GM21825 (cell line): Measurements from ENCODE around the gene TTLL3.

Experiments
- ATAC-seq: cut with Tn5 transposase; IDR thresholded peaks from one replicate; pipeline ENCODE4 v1.9.1; 2021; ENCODE audit warnings: mild to moderate bottlenecking, moderate library complexity; ENCODE audit not compliant: unreplicated experiment

TTLL3 gene

DNA sequence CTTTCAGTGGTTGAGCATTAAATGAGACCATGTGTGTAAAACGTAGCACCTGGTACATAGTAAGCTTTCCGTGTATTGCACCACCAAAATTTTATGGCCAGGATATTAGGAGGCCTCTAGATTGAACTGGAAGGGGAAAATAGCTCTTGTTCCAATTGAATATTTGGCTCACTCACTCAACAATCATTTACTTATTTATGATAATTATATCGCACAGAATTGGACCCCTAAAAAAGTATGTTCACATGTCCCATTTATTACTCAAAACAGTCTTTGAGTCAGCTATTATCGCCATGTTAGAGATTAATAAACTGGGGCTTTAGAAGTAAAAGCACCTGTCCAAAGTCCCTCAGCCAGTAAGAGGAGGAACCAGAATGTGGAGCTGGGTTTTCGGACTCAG, 5.1 kb upstream of the TTLL3 start:
- ATAC-seq: no peak

DNA sequence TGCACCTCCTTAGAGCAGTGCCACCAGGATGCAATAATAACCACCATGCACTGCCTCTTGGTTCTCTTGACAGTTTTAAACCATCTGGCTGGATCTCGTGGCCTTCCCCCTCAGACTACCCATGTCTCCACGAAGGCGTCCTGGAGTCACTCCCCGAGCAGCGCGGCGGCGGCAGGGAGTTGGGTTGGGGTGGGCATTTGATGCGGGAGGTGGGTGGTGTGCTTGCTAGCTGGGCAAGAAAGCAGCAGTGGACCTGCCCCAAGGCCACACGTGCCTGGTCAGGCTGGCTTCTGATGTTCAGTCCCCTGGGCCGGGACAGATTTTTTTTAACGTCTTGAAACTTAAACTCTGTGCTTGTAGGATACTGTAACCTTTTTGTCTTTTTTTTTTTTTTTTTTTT, 3.9 kb upstream of the TTLL3 start:
- no peak for ATAC-seq

DNA sequence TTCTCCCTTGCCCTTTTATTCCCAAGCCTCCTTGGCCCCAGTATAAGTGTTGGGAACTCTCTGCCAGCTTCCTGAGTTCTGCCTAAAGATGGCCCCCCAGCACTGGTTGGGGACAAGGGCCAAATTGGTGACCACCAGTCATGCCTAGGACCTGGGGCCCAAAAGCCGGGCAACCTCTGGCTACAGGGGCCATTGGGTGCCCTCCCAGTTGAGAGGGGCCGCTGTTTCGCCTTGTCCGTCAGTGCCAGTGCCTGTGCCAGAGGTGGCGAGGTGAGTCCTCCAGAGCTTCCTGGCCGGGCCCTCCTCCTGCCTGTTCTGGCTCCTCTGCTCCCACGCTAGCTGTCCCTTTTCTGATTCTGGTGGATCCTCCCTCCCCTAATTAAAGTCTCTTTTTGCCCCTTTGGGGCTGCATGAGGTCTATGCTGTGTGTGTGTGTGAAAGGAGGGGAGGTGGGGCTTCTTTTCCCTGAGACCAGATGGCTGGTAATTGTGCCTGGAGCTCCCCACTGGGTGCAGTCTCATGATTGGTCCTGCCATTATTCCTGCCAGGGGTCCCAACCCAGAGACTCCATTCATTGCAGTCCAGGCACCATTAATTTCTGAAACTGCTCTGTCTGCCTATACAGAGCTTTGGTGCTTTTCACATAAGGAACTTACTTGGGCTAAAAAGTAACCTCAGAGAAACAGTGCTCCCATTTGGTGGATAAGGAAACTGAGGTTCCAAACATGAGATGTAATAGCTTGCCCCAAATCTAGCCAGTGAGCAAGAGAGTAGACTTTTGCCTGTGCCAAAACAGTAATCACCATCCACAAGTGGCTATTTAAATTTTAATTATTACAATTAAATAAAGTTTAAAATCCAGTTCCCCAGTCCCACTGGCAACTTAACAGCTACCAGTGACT, 3.1 kb upstream of the TTLL3 start:
- ATAC-seq: no peak

DNA sequence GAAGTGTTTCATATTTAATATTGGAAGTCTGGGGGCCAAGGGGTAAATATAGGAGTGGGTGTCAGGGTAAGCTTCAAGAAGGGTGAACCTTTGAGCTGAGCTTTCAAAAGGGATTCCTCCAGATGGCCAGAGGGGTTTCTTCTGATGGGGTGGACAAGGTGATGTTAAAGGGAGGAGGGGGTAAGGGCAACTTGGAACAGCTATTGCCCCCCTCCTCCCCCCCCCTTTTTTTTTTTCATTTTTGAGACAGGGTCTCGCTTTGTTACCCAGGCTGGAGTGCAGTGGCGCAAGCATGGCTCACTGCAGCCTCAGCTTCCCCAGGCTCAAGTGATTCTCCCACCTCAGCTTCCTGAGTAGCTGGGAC, 2.1 kb upstream of the TTLL3 start:
- ATAC-seq: no peak

DNA sequence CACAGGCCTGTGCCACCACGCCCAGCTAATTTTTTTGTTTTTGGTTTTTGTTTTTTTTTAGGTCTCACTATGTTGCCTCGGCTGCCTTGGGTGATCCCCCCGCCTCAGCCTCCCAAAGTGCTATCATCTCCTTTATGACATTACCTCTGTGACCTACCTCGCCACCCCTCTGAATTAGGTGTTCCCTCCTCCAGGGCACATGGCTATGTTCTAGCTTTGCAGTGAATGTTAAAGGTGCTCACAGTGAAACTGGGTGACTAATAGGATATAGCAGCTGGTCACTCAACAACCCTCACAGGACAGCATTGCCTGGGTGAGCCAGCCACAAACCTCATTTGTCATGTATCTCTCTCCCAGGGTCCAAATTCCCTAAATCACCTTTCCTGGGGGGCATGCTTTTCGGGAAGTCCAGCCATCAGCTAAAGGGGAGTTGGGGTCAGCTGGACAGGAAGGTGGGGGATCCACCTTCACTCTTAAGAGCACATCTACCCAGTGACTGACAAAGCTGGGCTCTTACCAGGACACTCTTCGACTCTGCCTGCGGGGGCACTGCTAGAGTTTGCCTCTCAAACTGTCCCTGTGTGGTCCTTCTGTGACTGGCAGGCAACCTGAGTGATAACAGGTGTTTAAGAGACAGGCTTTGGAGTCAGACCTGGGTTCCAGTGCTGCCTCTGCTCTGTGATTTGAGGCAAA, 1.6 kb upstream of the TTLL3 start:
- peak; percentile 43 for ATAC-seq

DNA sequence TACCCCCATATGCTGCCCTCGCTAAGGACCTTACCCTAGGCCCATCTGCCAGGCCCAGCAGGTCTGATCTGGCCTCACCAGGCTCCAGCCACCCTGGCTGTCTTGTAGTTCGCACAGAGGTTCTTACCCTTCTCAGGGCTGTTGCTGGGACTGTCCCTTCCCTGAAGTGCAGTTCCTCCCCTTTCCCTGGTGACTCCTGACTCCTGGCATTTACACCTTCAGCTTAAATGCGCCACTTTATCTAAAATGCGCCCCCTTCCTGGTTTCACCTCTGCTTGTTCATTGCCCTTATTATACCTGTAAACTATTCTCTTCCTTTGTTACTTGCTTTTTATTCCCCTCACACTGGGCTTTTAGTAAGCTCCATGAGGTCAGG, 835 bp upstream of the TTLL3 start:
- no peak for ATAC-seq

DNA sequence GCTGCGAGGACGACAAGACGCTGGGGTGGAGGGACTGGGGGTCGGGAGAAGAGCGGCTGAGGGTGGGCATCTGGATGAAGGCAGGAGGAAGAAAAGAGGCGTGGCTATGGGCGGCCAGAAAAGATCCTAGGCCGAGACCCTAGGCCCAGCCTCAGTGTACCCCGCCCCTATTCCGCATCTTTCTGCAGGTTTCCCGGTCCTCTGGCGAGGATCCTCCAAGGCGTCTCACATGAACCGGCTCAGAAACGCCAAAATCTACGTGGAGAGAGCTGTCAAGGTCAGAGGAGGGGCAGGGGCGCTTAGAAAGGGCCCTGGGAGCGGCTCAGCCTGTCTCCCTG, 340 bp downstream of the TTLL3 start:
- no peak for ATAC-seq

DNA sequence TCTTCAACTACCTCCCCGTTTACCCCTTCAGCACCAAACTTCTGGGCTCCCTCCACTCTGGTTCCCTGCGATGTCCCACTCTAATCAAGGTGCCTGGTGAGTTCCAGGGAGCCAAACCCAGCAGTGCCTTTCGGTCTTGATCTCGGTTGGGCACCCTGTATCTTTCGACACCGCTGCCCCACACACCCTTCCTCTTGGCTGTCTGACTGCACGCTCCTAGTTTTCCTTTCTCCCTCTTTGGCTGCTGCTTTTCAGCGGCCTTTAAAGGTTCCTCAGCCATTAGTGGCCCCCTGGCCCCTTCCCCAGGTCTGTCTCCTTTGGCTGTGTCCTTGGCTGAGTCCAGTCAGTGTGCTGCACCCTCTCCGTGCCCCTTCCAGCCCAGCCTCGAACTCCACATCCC, 784 bp downstream of the TTLL3 start:
- no peak for ATAC-seq

DNA sequence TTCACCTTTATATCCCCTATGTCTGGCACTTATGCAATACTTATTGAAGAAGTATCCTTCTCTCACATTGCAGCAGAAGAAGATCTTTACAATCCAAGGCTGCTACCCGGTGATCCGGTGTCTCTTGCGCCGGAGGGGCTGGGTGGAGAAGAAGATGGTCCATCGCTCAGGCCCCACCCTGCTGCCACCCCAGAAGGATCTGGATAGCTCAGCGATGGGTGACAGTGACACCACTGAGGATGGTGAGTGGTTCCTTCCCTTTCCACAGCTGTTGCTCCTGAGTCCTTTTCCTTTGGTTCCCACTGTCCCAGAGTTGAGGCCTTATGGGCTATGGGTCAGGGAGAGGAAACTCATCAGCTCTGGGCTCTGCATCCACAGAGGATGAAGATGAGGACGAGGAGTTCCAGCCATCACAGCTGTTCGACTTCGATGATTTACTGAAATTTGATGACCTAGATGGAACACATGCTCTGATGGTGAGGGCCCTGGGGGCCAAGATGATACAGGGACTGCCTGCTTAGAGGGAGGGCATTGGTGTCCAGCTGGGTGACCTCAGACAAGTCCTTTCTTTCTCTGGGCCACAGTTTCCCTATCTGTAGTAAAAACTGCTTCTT, 2.9 kb downstream of the TTLL3 start:
- no peak for ATAC-seq

DNA sequence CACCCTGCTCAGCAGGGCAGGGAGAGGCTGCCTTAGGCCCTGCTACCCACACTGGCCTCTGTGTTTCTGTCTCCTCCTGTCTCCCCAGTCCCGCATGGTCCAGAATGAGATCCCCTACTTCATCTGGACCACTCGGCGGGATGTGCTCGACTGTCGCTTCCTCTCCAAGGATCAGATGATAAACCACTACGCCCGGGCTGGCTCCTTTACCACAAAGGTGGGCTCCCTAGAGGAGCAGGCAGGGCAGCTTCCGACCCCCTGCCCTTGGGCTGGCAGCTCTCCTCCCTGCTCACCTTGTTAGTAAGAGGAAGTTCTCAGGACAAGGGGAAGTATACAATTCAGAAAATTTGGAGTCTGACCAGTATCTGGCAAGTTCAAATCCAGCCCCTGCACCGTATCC, 5.9 kb downstream of the TTLL3 start:
- no peak for ATAC-seq

DNA sequence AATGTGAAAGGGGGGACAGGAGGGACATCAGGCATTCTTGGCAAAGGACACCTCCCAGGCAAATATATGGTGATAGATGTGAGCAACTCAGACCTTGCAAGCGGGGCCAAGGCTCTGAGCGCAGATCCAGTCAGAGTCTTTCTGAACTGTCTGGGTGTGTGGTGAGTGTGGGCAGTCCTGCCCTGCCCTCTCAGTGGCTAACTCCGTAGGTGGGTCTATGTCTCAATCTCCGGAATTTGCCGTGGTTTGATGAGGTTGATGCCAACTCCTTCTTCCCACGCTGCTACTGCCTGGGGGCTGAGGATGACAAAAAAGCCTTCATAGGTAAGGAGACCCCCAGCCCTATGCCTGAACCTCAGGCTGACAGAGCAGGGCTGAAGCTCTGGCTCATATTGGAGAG, 7.4 kb downstream of the TTLL3 start:
- ATAC-seq: no peak

DNA sequence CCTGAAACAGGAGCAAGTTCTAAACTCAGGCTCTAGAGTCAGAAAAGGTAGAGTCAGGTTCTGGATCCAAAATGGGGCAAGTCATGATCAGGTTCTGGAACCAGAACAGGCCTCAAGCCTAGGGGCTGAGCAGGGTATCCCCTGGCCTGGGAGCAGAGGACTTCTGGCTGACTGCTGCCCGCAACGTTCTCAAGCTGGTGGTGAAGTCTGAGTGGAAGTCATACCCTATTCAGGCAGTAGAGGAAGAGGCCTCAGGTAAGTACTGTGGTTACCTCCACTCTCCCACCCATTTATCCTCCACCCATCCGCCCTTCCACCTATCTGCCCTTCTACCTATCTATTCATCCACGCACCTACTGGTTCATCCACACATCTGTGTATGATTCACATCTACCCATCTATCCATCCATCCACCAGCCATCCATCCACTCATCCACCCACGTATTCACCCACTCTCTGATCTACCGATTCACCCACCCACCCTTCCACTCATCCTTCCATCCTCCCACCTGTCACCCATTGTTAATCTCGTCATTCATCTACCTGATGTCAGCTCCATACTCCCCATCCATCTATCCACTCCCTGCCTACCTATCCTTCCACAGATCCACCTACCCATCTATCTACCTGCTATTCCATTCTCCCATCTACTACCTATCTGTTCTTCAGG, 8.7 kb downstream of the TTLL3 start:
- no peak for ATAC-seq

DNA sequence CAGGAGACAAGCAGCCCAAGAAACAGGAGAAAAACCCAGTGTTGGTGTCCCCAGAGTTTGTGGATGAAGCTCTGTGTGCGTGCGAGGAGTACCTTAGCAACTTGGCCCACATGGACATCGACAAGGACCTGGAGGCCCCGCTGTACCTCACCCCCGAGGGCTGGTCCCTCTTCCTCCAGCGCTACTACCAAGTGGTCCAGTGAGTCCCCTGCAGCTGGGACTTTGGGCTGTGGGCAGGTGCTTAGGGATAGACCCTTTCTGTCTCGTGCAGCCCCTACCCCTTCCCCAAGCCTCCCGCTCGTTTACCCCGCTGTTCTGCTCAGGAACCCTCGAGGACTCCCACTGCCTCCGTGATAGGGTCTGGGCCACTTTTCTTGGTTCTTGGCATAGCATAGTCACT, 10.5 kb downstream of the TTLL3 start:
- ATAC-seq: no peak

DNA sequence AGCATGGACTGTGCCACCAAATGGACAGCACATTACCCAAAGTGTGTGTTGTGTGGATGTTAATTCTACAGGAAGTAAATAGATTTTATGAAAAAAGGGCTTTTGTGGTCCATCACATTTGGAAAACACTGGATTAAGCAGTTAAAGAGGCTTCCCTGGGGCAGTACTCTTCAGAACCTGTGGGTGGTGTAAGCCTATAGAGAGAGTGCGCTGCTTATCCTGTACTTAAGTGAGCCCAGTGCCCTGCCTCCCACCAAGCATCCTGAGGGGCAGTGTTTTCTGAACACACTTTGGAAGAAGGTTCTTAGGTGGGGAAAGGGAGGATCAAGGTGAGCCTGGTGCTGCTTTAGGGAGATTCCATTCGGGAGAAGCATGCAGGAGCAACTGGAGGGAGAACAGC, 10.9 kb downstream of the TTLL3 start:
- ATAC-seq: no peak

DNA sequence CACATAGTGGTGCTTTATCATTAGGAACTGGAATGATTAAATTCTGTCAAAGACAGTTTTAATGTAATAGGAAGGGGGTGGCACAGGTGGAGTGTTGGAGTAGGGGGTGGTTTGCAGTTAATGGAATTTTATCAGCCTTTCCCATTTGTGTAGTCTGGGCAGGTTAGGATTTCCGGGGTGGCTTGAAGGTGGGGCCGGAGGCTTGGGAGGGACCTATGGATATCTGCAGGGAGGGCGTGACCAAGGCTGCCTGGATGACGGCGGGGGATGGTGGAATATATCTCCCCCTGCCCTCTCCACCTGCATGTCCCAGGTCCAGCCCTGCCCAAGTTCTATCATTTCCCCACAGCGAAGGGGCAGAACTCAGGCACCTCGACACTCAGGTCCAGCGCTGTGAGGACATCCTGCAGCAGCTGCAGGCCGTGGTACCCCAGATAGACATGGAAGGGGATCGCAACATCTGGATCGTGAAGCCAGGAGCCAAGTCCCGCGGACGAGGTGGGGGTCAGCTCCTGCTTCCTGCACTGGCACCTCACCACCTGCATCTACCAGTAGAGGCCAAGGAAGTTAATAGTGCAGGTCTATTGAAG, 15.5 kb downstream of the TTLL3 start:
- no peak for ATAC-seq

DNA sequence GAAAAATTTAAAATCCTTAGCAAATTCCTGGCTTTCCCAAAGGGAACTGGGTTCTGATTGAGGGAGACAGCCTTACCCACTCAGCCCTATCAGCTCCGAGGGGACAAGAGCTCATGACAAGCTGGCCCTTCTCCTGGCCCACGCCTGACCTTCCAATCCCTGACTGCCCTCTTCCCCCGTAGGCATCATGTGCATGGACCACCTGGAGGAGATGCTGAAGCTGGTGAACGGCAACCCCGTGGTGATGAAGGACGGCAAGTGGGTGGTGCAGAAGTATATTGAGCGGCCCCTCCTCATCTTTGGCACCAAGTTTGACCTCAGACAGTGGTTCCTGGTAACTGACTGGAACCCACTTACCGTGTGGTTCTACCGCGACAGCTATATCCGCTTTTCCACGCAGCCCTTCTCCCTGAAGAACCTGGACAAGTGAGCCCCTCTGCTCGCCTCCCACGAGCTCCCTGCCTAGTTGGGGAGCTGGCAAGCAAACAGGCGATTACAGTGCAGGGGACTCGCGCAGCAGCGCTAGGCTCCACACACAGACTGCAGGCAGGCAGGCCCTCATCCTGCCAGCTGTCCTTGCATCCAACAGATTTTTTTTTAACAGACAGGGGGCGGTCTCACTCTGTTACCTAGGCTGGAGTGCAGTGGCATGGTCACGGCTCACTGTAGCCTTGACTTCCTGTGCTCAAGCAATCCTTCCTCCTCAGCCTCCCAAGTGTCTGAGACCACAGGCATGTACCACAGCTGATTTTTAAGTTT, 16.9 kb downstream of the TTLL3 start:
- no peak for ATAC-seq

DNA sequence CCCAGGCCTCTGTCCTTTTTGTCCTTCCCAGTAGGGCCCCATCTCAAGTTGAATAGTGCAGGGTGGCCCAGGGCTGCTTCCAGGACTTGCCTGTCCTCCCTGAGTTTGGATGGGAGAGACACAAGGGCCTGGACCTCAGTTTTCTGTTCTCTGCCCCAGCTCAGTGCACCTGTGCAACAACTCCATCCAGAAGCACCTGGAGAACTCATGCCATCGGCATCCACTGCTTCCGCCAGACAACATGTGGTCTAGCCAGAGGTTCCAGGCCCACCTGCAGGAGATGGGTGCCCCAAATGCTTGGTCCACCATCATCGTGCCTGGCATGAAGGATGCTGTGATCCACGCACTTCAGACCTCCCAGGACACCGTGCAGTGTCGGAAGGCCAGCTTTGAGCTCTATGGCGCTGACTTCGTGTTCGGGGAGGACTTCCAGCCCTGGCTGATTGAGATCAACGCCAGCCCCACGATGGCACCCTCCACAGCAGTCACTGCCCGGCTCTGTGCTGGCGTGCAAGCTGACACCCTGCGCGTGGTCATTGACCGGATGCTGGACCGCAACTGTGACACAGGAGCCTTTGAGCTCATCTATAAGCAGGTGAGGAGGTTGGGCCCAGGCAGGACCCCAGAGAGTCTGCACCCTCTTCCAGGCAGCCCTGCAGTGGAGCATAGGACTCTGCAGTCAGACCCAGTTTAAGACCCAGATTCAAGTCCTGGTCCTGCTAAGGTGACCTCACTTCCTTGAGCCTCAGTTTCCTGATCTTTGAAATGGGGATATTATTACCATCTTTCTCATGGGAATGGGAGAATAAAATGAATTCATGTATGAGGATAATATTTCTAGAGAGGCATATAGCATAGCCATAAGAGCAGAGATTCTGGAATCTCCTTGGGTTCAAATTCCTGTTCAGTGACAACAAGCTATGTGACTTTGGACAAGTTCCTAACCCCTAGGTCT, 19.0 kb downstream of the TTLL3 start:
- ATAC-seq: no peak

DNA sequence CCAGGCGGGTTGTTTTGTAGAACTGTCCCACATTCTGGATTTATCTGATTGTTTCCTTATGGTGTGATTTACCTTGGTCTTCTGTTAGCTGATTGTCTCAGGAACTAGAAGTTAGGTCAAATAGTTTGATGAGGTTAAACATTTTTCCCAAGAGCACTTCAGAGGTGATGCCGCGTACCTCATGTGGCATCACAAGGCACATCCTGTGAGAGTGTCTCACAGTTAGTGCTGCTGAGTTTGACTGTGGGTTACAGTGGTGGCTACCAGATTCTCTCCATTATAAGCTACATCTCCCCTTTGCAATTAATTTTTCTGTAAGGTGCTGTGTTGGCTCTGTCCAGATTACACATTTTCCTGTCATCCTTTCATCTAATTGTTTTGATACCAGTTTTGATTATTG, 21.2 kb downstream of the TTLL3 start:
- ATAC-seq: no peak

DNA sequence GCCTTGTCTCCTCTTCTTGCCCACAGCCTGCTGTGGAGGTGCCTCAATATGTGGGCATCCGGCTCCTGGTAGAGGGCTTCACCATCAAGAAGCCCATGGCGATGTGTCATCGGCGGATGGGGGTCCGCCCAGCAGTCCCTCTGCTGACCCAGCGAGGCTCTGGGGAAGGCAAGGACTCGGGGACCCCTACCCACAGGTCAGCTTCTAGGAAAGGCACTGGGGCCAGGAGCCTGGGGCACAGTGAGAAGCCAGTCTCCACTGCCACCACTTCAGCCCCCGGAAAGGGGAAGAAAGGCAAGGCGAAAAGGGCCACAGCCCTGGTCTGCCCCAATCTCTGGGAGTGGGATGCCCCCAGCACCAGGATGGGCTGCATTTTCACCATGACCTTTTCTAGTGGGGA, 23.0 kb downstream of the TTLL3 start:
- no peak for ATAC-seq
